Chondrocyte (in vitro differentiated cells): Measurements from ENCODE around the gene RNF121. TPM values are rescaled to one million over a fixed set of nuclear protein-coding genes. Genes with fewer than 3 reads are reported as not detected.

Experiments
- DNase-seq: peaks from one replicate; pipeline ENCODE4 v3.0.0; 2021; ENCODE audit warnings: mixed read lengths, low spot score
- H3K27ac Mint-ChIP-seq: one replicate; pipeline ENCODE4 v1.8.0; 2021; ENCODE audit warnings: mild to moderate bottlenecking, moderate library complexity, mixed read lengths; ENCODE audit not compliant: unreplicated experiment
- H3K27me3 Mint-ChIP-seq: 2 replicates; pipeline ENCODE4 v1.8.0; 2021; ENCODE audit warnings: low read depth, mixed read lengths
- H3K36me3 Mint-ChIP-seq: 2 replicates; pipeline ENCODE4 v1.8.0; 2021; ENCODE audit warnings: low read depth, mixed read lengths
- H3K4me1 Mint-ChIP-seq: 2 replicates; pipeline ENCODE4 v1.8.0; 2021; ENCODE audit warnings: low read depth, mild to moderate bottlenecking, mixed read lengths
- H3K4me3 Mint-ChIP-seq: one replicate; pipeline ENCODE4 v1.8.0; 2021; ENCODE audit warnings: mild to moderate bottlenecking, moderate library complexity, mixed read lengths; ENCODE audit not compliant: unreplicated experiment
- H3K9me3 Mint-ChIP-seq: 2 replicates; pipeline ENCODE4 v1.8.0; 2021; ENCODE audit warnings: low read depth, mixed read lengths
- total RNA-seq: library from RNA; stranded (reverse); gene quantifications from 3 replicates; pipeline ENCODE4 v1.2.1, GENCODE V29; 2021
- TF ChIP-seq, protein P1 (sequence below): fragments of 200-600 bp; sonication (generic); IDR thresholded peaks from 2 replicates; pipeline ENCODE4 v1.5.0; 2021; ENCODE audit warnings: antibody characterized with exemption, mild to moderate bottlenecking, moderate library complexity

RNF121 gene
- total RNA-seq, 1 donor from 2014 or later: 64.2 TPM

DNA sequence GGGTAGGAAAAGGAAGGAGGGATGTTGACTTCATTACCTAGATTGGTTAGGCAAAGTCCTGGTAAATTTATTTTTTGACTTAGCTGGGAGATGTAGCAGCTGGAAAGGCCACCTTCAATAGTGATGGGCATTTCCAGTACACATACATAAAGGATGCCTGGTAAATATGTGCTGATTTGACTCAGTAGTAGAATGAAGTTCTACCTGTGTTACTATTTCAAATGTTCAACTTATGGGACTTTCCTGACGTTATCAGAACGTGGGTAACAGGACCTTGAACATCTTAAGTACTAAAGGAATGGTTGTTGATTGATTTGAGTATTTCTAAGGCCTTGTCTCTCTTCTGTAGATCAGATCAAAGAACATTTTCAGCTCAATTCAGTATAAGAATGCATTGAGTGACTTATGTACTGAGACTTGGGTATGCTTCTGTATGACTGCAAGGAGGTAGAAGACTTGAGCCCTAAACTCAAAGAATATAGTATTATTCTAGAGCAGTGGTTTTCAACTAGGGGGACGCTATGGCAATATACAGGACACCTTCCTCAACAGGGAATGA, 27.1 kb downstream of the RNF121 start:
- H3K27me3 Mint-ChIP-seq: no peaks in the 10 kb centered on the region
- peaks cover 4% of the 10 kb centered on the region for H3K36me3 Mint-ChIP-seq
- TF ChIP-seq, protein P1, sequence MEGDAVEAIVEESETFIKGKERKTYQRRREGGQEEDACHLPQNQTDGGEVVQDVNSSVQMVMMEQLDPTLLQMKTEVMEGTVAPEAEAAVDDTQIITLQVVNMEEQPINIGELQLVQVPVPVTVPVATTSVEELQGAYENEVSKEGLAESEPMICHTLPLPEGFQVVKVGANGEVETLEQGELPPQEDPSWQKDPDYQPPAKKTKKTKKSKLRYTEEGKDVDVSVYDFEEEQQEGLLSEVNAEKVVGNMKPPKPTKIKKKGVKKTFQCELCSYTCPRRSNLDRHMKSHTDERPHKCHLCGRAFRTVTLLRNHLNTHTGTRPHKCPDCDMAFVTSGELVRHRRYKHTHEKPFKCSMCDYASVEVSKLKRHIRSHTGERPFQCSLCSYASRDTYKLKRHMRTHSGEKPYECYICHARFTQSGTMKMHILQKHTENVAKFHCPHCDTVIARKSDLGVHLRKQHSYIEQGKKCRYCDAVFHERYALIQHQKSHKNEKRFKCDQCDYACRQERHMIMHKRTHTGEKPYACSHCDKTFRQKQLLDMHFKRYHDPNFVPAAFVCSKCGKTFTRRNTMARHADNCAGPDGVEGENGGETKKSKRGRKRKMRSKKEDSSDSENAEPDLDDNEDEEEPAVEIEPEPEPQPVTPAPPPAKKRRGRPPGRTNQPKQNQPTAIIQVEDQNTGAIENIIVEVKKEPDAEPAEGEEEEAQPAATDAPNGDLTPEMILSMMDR: no peak
- H3K9me3 Mint-ChIP-seq: peaks cover 2% of the 10 kb centered on the region
- H3K4me3 Mint-ChIP-seq: no peak overlapping the region
- DNase-seq: no peak
- H3K27ac Mint-ChIP-seq: peak overlapping the region; percentile 64
- H3K4me1 Mint-ChIP-seq: peaks cover 50% of the 10 kb centered on the region

DNA sequence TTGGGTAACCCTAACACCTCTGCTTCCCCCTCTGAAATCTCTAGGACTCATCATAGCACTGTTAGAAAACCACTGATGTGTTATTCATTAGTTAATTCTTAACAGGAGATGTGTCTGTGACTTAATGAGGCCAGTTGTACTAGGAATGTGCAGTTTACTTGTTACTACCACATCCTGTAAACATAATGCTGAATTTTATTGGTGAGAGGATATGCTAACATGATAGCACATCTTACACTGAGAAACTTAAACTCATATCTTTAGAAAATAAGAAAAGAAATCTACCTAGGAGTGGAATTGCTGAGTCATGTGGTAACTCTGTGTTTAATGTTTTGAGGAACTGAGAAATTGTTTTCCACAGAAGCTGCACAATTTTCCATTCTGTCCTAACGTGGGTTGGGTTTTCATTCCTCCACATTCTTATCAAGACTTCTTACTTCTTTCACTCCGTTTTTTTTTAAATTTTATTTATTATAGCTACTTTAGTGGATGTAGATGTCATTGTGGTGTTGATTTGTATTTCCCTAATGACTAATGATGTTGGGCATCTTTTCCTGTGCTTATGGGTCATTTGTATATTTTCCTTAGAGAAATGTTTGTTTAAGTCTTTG, 33.7 kb downstream of the RNF121 start:
- Mint-ChIP-seq H3K27me3 (no peaks in the 10 kb centered on the region), H3K4me1 (peaks cover 42% of the 10 kb centered on the region), H3K36me3 (peaks cover 25% of the 10 kb centered on the region), H3K9me3 (peaks cover 2% of the 10 kb centered on the region), H3K27ac (peak overlapping the region; percentile 84), H3K4me3 (no peak overlapping the region)
- TF ChIP-seq, protein P1: no peak
- no peak for DNase-seq

DNA sequence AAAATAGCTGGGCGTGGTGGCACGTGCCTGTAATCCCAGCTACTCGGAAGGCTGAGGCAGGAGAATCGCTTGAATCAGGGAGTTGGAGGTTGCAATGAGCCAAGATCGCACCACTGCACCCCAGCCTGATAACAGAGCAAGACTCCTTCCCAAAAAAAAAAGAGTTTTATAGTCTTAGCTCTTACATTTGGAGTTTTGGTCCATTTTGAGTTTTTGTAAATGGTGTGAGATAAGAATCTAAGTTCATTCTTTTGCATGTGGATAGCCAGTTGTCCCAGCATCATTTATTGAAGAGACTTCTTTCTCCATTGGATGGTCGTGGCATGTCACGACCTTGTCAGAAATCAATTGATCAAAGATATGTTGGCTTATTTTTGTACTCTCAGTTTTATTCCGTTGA, 34.6 kb downstream of the RNF121 start:
- H3K4me3 Mint-ChIP-seq: no peak overlapping the region
- H3K36me3 Mint-ChIP-seq: peaks cover 29% of the 10 kb centered on the region
- TF ChIP-seq, protein P1: no peak
- H3K9me3 Mint-ChIP-seq: peaks cover 2% of the 10 kb centered on the region
- H3K4me1 Mint-ChIP-seq: peaks cover 39% of the 10 kb centered on the region
- peak overlapping the region; percentile 84 for H3K27ac Mint-ChIP-seq
- no peaks in the 10 kb centered on the region for H3K27me3 Mint-ChIP-seq
- no peak for DNase-seq

DNA sequence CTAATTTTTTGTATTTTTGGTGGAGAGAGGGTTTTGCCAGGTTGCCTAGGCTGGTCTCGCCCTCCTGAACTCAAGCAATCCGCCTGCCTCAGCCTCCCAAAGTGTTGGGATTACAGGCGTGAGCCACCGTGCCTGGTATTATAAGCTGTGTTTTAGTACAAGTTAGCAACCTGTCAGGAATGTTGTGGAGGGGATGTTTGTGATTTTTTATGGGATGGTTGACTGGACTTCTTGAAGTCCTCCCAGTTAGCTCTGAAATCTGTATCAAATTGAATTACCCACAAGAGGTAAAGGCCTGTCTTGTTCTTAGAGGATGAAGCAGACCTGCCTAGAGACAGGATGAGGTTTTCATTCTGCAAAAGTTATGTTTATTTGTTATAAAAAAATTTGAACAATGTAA, 35.8 kb downstream of the RNF121 start:
- peaks cover 29% of the 10 kb centered on the region for H3K4me1 Mint-ChIP-seq
- TF ChIP-seq, protein P1: no peak
- no peak overlapping the region for H3K4me3 Mint-ChIP-seq
- no peak for DNase-seq
- H3K9me3 Mint-ChIP-seq: peaks cover 2% of the 10 kb centered on the region
- H3K27ac Mint-ChIP-seq: no peak overlapping the region
- peaks cover 29% of the 10 kb centered on the region for H3K36me3 Mint-ChIP-seq
- no peaks in the 10 kb centered on the region for H3K27me3 Mint-ChIP-seq

DNA sequence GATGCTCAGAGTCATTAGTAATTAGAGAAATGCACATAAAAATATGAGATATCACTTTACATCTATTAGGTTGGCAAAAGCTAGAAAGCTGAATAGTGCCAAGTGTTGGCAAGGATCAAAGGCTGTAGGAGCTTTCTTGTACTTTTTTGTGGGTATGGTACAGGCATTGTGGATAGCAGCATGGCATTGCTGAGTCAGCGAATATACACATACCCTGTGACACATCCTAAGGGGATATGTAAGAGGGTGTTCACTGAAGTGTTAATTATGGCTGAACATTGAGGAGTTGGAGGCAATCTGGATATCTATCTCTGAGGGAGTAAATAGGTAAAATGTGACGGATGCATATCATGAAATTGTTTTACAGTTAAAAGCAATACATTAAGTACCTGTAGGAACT, 42.8 kb downstream of the RNF121 start:
- H3K36me3 Mint-ChIP-seq: peaks cover 19% of the 10 kb centered on the region
- H3K4me3 Mint-ChIP-seq: no peak overlapping the region
- no peak overlapping the region for H3K27ac Mint-ChIP-seq

More for the DNA sequence above, 42.8 kb downstream of the RNF121 start:
- no peak for DNase-seq
- Mint-ChIP-seq H3K27me3 (no peaks in the 10 kb centered on the region), H3K4me1 (peaks cover 10% of the 10 kb centered on the region), H3K9me3 (no peaks in the 10 kb centered on the region)
- TF ChIP-seq, protein P1: no peak
